Stimulated activated CD8-positive, alpha-beta memory T cell treated with anti-CD3 and anti-CD28 coated beads, Interleukin-15, amount 100 ng/mL, for 48 hours (primary cell): Measurements from ENCODE around the gene CDON.
A peak's percentile ranks its signal among the peaks of the same experiment; 100 is the strongest.

ENCODE experiments used
- DNase-seq, 2 donors: peaks; one replicate each; pipeline ENCODE4 v3.0.0-alpha.2; 2020; ENCODE audit warnings: low read depth in 2 of 2

CDON gene

DNA sequence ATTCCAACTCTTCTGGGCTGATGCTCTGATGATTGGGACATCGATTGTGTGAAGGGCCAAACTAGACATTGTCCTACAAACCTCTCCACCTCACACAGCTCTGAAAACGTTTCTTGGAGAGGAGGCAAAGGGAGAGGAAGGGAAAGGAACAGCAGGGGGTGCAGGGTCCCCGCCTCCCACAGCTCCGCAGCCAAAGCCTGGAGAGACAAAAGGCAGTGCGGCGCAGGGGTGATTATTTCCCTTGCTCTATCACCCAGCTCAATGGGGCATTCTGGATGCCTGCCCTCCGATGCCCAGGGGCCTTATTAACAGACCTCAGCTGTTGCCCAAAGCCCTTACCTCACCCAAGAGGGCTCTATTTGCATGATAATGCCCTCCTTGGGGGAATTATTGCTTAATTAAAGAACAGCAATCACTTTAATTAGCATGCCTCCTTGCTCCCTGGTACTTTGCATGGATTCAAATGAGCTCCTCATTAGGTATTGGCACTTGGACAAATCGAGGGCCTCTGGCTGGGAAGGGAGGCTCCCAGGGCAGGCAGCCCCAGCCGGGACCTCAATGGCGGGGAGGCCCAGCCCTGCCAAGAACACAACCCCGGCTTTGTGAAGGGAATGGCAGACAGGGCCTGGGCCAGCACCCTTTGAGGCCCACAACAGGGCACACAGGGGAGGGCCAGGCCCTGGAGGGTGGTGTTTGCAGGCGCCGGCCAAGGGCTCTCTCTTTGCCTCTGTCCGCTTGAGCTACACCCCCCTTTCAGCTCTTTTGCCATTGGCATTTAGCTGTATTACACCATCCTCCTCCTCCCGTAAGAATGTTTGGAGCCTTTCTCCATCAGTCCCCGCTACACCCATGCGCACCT is 19.8 kb upstream of the CDON start:
- no peak for DNase-seq

DNA sequence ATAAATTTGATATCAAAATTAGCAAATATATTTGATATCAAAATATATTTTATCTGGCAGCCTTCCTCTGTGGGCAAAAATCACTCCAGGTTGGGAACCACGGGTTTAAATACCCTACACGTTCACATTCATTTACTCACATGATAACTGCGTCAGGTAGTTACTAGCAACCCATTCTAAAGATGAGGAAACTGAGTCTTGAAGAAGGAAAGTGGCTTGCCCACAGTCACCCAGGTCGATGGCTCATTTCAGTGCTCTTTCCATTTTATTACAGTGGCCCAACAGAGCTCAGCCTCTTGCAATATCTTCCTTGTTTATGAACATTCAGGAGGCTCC is 19.2 kb upstream of the CDON start:
- no peak for DNase-seq

DNA sequence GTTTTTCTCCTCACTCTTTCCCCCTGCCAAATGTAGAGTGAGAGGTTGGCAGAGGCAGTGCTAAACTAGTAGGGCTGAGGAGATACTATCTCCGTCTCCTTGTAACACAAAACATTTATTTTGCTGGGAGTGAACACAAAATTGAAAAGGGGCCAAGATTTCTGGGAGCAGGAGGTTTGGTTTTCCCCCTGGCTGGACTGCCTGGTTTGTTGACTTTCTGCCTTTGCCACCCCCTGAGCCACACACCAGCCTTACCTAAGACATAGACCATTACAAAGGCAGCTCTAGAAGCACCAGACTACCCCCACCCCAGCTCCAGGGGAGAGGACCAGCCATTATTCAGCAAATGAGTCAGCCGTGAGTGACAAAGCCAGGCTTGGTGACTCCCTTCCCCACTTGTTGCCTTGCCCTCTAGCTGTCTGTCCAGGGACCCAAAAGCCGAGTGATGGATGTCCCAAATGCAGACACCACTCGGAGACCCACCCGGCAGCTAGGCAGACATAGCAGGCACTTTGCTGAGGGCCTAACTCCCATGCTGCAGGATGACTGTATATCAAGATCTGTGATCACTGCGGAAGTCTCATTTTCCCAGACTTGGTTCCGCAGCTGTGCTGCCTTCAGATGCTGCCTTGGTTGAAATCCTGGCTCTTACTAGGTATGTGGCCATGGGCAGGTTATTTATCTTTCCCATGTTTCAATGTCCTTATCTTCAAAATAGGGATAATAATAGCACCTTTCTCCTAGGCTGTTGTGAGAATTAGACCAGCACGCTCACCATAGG is 17.7 kb upstream of the CDON start:
- no peak for DNase-seq

GRCh38 chr11:126079621-126080124 is 17.0 kb upstream of the CDON start:
- no peak for DNase-seq

DNA sequence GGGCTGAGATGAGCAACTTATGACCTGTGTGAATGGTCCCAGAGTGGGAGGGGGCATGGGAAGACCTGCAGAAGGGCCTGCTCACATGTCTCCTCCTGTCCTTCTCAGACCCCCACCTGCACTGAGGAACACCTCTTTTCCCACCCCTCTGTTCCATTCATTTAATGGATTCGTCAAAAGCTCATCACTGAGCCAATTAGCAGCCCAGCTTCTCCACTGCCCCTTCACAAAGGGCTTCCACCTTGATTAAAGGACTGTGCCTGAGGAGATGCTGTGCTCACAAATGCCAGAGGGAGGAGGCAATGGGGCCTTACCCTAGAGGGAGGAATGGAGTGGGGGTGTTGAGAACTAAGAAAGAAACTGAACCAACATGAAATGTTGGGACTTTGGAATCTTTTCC is 14.0 kb upstream of the CDON start:
- DNase-seq = no peak

DNA sequence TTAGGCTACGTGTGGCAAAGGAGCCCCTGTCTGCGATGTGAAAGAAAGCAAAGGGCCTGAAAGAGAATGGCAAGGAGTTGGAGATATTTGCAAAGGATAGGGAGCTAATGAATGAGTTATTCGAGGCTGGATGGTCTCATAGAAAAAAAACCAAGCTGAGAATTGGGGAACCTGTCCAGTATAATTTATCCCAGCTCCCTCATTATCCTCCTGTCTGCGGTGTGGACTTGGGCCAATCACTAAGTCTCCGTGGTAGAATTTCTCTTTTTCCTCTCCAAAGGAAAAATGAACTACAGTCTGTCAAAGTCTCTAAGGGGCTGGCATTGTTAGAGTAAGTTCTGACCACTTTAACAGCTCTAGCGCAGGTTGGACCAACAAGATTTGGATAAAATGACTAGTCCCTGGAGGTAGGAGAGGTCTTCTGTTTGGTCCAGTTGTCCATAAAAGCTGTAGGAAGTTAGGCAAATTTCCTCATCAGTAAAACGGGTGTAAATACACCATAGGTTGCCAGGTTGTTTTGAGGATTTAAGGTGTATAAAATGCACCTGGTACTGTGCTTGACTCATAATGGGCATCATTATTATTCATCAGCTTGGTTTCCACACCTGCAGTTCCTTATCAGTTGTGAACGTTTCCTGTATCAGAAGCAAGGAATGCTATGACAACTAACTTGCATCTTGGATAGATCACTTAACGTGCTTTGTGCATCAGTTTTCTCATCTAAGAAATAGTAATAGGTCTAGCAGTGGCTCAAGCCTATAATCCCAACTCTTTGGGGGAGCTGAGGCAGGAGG is 10.3 kb upstream of the CDON start:
- no peak for DNase-seq

GRCh38 chr11:126072141-126072741 is 9.6 kb upstream of the CDON start:
- no peak for DNase-seq

- no peak for DNase-seq
These were observed 814 bp upstream of the CDON start for GRCh38 chr11:126063507-126063852.

GRCh38 chr11:126061707-126062678 is 673 bp downstream of the CDON start:
- DNase-seq = peak; percentile 5 to 15

GRCh38 chr11:126060757-126061171 is 1.9 kb downstream of the CDON start:
- no peak for DNase-seq

GRCh38 chr11:126059238-126059781 is 3.4 kb downstream of the CDON start:
- DNase-seq = no peak

GRCh38 chr11:126058105-126058874 is 4.4 kb downstream of the CDON start:
- no peak for DNase-seq

- no peak for DNase-seq
These were observed 7.8 kb downstream of the CDON start for GRCh38 chr11:126054882-126055281.

- no peak for DNase-seq
These were observed 8.3 kb downstream of the CDON start for GRCh38 chr11:126054408-126054807.

DNA sequence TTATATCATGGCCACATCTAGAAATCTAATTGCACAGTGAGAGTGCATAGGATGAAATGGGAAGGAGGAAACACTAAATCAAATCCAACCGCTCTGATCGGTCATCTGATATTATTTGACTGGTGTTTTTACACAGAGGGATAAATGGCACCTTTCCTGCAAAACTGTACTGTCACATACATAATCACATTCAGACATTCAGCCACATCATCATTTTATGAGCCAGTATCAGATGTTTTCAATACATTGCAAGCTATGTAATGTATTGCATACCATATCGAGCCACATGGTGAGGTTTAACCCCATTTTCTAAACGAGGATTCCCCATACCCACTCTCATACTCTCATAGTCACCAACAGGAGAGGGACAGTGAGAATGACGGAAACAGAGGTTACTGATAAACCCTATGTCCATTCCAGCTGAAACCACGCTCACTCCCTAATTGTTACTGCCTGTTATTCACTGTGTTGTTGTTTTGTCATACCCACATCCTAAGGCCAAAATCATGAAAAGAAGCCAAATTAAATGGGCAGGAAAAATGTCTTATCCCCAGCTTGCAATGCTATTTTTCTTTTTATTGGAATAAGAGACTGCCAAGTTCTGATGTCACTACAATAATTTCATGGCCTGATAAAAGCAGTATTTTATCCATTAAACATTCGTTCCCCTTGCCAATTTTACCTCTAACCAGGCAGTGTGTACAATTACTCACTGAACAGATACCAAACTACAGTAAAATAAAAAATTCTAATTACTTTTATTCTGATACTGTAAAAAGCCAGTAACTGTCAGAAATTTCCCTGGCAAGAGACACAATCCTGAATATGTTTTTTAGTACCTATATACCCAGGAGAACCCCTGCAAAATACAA is 9.0 kb downstream of the CDON start:
- DNase-seq = no peak

DNA sequence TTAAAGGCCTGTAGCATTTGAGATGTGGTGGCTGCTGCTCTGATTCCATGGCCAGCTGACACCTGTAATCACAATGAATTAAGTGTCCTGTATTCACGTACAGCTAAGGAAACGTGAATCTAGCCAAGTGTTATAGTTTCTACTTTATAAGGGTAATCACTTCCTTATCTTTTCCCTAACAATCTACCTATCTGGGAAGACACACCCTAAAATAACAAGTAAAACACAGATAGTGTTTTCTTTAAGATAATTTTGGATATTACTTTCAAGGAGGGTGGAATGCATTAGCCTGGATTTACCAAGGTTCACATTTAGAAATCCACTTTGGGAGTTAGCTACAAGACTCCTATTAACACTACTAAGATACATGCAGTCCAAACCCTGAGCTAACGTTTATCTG is 11.5 kb downstream of the CDON start:
- DNase-seq = no peak

DNA sequence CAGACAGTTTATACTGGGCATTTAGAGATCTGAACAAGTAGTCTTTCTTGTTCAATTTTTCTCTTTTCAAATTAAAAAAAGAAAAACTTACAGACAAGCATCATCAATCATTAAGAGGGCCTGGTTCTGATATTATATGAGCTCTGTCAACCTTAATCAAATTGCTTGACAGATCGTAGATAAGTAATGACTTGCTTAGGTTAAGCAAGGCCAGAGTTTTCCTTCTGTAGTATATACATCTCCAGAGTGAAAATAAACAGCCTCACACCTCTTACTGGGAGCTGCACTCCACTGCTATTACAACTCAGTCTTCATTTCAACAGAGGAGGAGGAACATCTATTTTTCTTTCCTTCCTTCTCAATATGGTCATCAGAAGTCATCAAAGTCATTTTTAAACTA is 13.5 kb downstream of the CDON start:
- DNase-seq = no peak

DNA sequence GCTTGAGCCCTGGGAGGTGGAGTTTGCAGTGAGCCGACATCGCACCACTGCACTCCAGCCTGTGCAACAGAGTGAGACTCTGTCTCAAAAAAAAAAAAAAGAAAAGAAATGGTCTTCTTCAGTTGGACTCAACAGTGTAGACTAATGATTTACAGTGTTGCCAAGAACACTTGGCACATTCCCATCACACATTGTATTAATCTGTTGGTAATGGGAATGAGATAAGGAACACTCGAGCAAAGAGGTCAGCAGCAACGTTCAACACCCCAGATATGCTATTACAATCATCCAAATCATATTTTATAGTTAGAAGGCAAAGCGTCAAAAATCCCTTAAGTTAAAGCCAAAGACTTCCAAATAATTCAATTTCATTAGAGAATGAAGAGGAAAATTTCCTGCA is 14.5 kb downstream of the CDON start:
- DNase-seq = no peak
